ENCODE data around the gene MAP9. TPM values are rescaled to one million over a fixed set of nuclear protein-coding genes. Genes with fewer than 3 reads are reported as not detected.
"Not testable (repeated sequence)": the region's sequence is repeated elsewhere in the genome, so short reads cannot be mapped to it uniquely, and the experiment has no call there.

MAP9 gene
- polyA plus RNA-seq, 3 donors, result 1.6 to 2.2 (median 1.6) TPM

- WGBS, 3 donors, result 29 to 45% (median 41%) methylated on average over 4 of the region's 4 CpGs
- H3K27ac ChIP-seq (ENCODE audit: low read depth, low read length), result no peak overlapping the region
These were observed 5.2 kb downstream of the MAP9 start for GRCh38 chr4:155371432-155372043.

DNA sequence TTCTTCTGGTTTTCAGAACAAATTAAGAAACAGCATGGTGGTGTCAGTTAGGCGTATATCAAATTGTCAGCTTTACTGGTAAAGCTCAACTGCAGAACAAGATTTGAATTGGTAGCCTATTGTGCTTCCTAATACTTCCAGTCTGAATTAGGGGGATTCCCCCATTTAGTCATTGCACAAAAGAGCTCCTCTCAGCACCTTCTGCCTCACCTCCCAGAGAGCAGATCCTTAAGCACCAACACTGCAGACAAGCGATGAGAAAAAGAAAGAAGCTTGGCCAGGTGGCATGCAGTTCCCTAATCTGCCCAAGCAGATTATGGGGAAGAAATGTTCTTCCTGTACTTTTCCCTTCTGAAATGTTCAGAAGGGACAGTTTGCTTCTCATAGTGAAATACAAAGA is 9.2 kb downstream of the MAP9 start:
- no peak overlapping the region for H3K27ac ChIP-seq (ENCODE audit: low read depth, low read length)
- 69 to 88% (median 87%) methylated on average over 2 of the region's 2 CpGs for WGBS, 3 donors

GRCh38 chr4:155353923-155354540 is 22.7 kb downstream of the MAP9 start:
- WGBS, 3 donors, result 27 to 39% (median 35%) methylated on average over 8 of the region's 8 CpGs
- no peak overlapping the region for H3K27ac ChIP-seq (ENCODE audit: low read depth, low read length)

GRCh38 chr4:155342142-155342541 is 34.6 kb downstream of the MAP9 start:
- 76 to 89% (median 86%) methylated on average over 1 of the region's 1 CpG for WGBS, 3 donors
- H3K27ac ChIP-seq (ENCODE audit: low read depth, low read length), result no peak overlapping the region

- no peak overlapping the region for H3K27ac ChIP-seq (ENCODE audit: low read depth, low read length)
These were observed 36.8 kb downstream of the MAP9 start for GRCh38 chr4:155339999-155340398.

DNA sequence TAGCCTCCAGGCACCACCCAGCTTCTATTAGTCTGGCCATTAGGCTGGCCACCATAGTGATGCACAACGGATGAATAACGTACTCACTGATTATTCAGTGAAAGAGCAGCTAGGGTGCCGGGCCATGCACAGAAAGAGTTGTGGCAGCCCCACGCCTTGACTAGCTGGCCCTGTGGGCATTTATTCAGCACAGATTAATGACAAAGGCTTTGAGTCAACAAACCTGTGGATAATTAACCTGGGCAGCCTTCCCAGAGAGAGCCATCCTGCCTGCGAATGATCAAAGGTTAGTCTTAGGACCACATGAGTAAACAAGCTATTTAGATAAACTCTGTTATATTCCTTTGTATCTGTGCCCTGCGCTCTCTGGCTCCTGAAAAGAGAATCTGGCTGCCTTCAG is 37.2 kb downstream of the MAP9 start:
- no peak overlapping the region for H3K27ac ChIP-seq (ENCODE audit: low read depth, low read length)
- WGBS, 3 donors, result 69 to 89% (median 83%) methylated on average over 6 of the region's 6 CpGs

More at GRCh38 chr4:155339999-155340398, 36.8 kb downstream of the MAP9 start:
- 84 to 88% (median 85%) methylated on average over 6 of the region's 6 CpGs for WGBS, 3 donors

- H3K27ac ChIP-seq (ENCODE audit: low read depth, low read length), result no peak overlapping the region
- WGBS, 3 donors, result 81 to 96% (median 93%) methylated on average over 1 of the region's 1 CpG
These were observed 38.6 kb downstream of the MAP9 start for GRCh38 chr4:155338196-155338595.

GRCh38 chr4:155336242-155336641 is 40.5 kb downstream of the MAP9 start:
- WGBS, 3 donors, result 81 to 86% (median 83%) methylated on average over 3 of the region's 3 CpGs
- H3K27ac ChIP-seq (ENCODE audit: low read depth, low read length), result no peak overlapping the region

- no peak overlapping the region for H3K27ac ChIP-seq (ENCODE audit: low read depth, low read length)
These were observed 45.3 kb downstream of the MAP9 start for GRCh38 chr4:155331478-155331877.

- WGBS, 3 donors, result 48 to 69% (median 48%) methylated on average over 2 of the region's 2 CpGs
- H3K27ac ChIP-seq (ENCODE audit: low read depth, low read length), result no peak overlapping the region
These were observed 54.0 kb downstream of the MAP9 start for GRCh38 chr4:155322782-155323181.

DNA sequence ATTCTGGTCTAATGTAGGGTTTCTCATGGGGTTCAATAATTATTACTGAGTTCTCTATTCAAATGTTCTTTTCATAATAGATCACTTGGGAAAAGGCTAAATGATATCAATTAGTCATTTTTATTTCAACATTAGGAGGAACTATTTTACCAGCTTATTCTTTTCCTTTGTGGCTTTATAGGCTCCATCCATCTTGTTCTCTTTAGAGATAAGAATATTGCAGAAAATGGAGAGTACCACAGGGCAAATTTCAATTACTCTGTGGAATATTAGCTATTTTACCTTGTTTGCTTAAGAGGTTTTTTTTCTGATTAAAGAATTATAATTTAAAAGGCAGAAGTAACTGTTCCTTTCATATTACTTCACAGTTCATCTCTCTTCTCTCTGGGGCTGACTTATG is 55.8 kb downstream of the MAP9 start:
- H3K27ac ChIP-seq (ENCODE audit: low read depth, low read length), result no peak overlapping the region

- H3K27ac ChIP-seq (ENCODE audit: low read depth, low read length), result no peak overlapping the region
- WGBS, 3 donors, result 62 to 75% (median 67%) methylated on average over 1 of the region's 1 CpG
These were observed 57.2 kb downstream of the MAP9 start for GRCh38 chr4:155319516-155319915.

GRCh38 chr4:155312027-155312426 is 64.7 kb downstream of the MAP9 start:
- H3K27ac ChIP-seq (ENCODE audit: low read depth, low read length), result not testable (repeated sequence)
- 79 to 90% (median 83%) methylated on average over 5 of the region's 5 CpGs for WGBS, 3 donors

GRCh38 chr4:155307731-155308277 is 69.0 kb downstream of the MAP9 start:
- no peak overlapping the region for H3K27ac ChIP-seq (ENCODE audit: low read depth, low read length)
- 73 to 88% (median 86%) methylated on average over 4 of the region's 4 CpGs for WGBS, 3 donors

GRCh38 chr4:155305619-155306018 is 71.1 kb downstream of the MAP9 start:
- H3K27ac ChIP-seq (ENCODE audit: low read depth, low read length), result no peak overlapping the region
- WGBS, 3 donors, result 61 to 79% (median 76%) methylated on average over 7 of the region's 7 CpGs

- whole genome bisulfite sequencing, 3 donors, result 79 to 89% (median 80%) methylated on average over 2 of the region's 2 CpGs
- H3K27ac ChIP-seq (ENCODE audit: low read depth, low read length), result no peak overlapping the region
These were observed 72.4 kb downstream of the MAP9 start for GRCh38 chr4:155304375-155304774.

DNA sequence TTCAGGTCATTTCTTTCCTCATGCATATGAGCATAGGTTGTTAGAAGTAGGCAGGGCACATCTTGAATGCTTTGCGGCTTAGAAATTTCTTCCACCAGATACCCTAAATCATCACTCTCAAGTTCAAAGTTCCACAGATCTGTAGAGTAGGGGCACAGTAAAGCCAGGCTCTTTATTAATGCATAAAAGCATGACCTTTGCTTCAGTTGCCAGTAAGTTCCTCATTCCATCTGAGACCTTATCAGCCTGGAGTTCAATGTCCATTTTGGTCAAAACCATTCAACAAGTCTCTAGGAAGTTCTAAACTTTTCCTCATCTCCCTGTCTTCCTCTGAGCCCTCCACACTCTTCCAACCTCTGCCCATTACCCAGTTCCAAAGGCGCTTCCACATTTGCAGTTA is 77.7 kb downstream of the MAP9 start:
- H3K27ac ChIP-seq (ENCODE audit: low read depth, low read length), result no peak overlapping the region
- 88 to 94% (median 93%) methylated on average over 2 of the region's 2 CpGs for WGBS, 3 donors

All from adipose tissue (tissue), 3 donors.